Panc1 (cell line): ENCODE results near the gene ATRAID. TPM values are rescaled to one million over a fixed set of nuclear protein-coding genes. Genes with fewer than 3 reads are reported as not detected.

Experiments used
- ATAC-seq: fragments of 200-7000 bp; cut with Tn5 transposase; 2 replicates; pipeline ENCODE4 v1.9.1; 2020; ENCODE audit warnings: mild to moderate bottlenecking, moderate library complexity
- BruUV-seq: library from RNA; stranded (reverse); fragments of 400-500 nt; replicated peaks from 2 replicates; lab custom pipeline; 2021; lab: Mats Ljungman, UMichigan
- CTCF ChIA-PET: fragments of 300-600 bp; sonication (Branson Sonifier 250); formaldehyde crosslinking; loops from one replicate; lab custom pipeline; 2022; ENCODE audit warnings: antibody characterized with exemption; lab: Charles Lee
- POLR2A ChIA-PET: fragments of 300-600 bp; sonication (Branson Sonifier 250); formaldehyde crosslinking; loops from one replicate; lab custom pipeline; 2022; ENCODE audit warnings: antibody characterized with exemption; lab: Charles Lee
- DNase-seq: peaks from one replicate; pipeline ENCODE4 v3.0.0-alpha.2; 2010; ENCODE audit warnings: low read depth, low spot score
- H3K27ac ChIP-seq: 2 replicates; pipeline ENCODE4 v1.5.1; 2011; ENCODE audit warnings: mild to moderate bottlenecking, low read length, inconsistent platforms
- H3K27me3 ChIP-seq: fragments of 200-500 bp; sonication (Bioruptor generic); 2 replicates; pipeline ENCODE4 v1.6.0; 2014; ENCODE audit warnings: low read length, inconsistent platforms; ENCODE audit not compliant: control insufficient read depth, insufficient read depth
- H3K36me3 ChIP-seq: fragments of 200-500 bp; sonication (Bioruptor generic); 2 replicates; pipeline ENCODE4 v1.5.1; 2014; ENCODE audit warnings: inconsistent platforms, mild to moderate bottlenecking, low read length, moderate library complexity; ENCODE audit not compliant: control insufficient read depth, insufficient read depth
- H3K4me1 ChIP-seq: 2 replicates; pipeline ENCODE4 v1.5.1; 2011; ENCODE audit warnings: inconsistent platforms, mild to moderate bottlenecking, low read length, moderate library complexity; ENCODE audit not compliant: control insufficient read depth, insufficient read depth
- H3K4me3 ChIP-seq, 2 experiments: 2 replicates each; pipeline ENCODE4 v1.5.1; 2011 to 2012; ENCODE audit warnings: low read depth in 2 of 2, low read length in 2 of 2, mild to moderate bottlenecking in 2 of 2, inconsistent platforms in 1 of 2, moderate library complexity in 1 of 2
- H3K9me3 ChIP-seq: fragments of 200-500 bp; sonication (Bioruptor generic); 2 replicates; pipeline ENCODE4 v1.5.1; 2014; ENCODE audit warnings: low read depth, mild to moderate bottlenecking, inconsistent platforms, low read length, moderate library complexity; ENCODE audit not compliant: control insufficient read depth, insufficient read depth
- CTCF ChIP-seq: fragments of 450-650 bp; IDR thresholded peaks from 2 replicates; pipeline ENCODE4 v1.5.1; 2017; ENCODE audit warnings: mild to moderate bottlenecking
- POLR2AphosphoS5 ChIP-seq: IDR thresholded peaks from 2 replicates; pipeline ENCODE4 v1.6.1; 2012; ENCODE audit warnings: mild to moderate bottlenecking, low read depth, low read length, moderate library complexity
- REST ChIP-seq, 2 experiments: IDR thresholded peaks; 2 replicates each; pipeline ENCODE4 v1.6.1; 2011 to 2012; ENCODE audit warnings: low read depth in 2 of 2, control low read depth in 1 of 2, low read length in 1 of 2, mild to moderate bottlenecking in 1 of 2, moderate library complexity in 1 of 2; ENCODE audit not compliant: insufficient read depth in 1 of 2
- SIN3A ChIP-seq: IDR thresholded peaks from 2 replicates; pipeline ENCODE4 v1.6.1; 2012; ENCODE audit warnings: low read depth, mild to moderate bottlenecking, low read length, moderate library complexity, borderline replicate concordance; ENCODE audit not compliant: insufficient read depth
- TCF7L2 ChIP-seq: IDR thresholded peaks from 2 replicates; pipeline ENCODE4 v1.6.1; 2011; ENCODE audit warnings: mild to moderate bottlenecking, low read depth, low read length, inconsistent platforms
- in situ Hi-C: cut with HindIII; loops from 2 replicates; pipeline ENCODE4 v1.10.0; 2016; ENCODE audit warnings: low sequenced_read_pairs, low pct_unique_long_range_greater_than_20kb
- intact Hi-C: fragments of 100-400 bp; cut with micrococcal nuclease; formaldehyde crosslinking; loops from one replicate; pipeline ENCODE4 v1.10.0; 2022; ENCODE audit not compliant: unreplicated experiment
- total RNA-seq: library from RNA; stranded (reverse); gene quantifications from one replicate; pipeline ENCODE4 v1.2.1, GENCODE V29; 2021; ENCODE audit not compliant: unreplicated experiment

The ATRAID gene
- total RNA-seq, 1 experiment from 2014 or later, result 111 TPM

GRCh38 chr2:27236626-27237025 lies 24.8 kb downstream of the ATRAID start:
- no peaks in the 10 kb centered on the region for H3K9me3 ChIP-seq
- no peaks in the 10 kb centered on the region for H3K27me3 ChIP-seq
- in situ Hi-C loops, result no loop called here
- no TSS peak for BruUV-seq
- ChIA-PET CTCF (no interaction called here), POLR2A (no interaction called here)
- no peaks in the 10 kb centered on the region for H3K4me1 ChIP-seq
- H3K36me3 ChIP-seq, result peaks cover 44% of the 10 kb centered on the region
- no peak for ATAC-seq
- TF ChIP-seq CTCF, result no peak
- no peak for TF ChIP-seq POLR2AphosphoS5
- no peak overlapping the region for H3K4me3 ChIP-seq
- intact Hi-C loops, result no loop called here
- no peak overlapping the region for H3K27ac ChIP-seq
- no peak for DNase-seq

GRCh38 chr2:27237341-27237945 lies 25.6 kb downstream of the ATRAID start:
- ATAC-seq (no peak), DNase-seq (no peak)
- TF ChIP-seq CTCF (no peak), POLR2AphosphoS5 (no peak), TCF7L2 (no peak), REST (IDR thresholded peaks at IDR 0.05; ENCODE audit: insufficient read depth in 1 of 2, low read depth in 2 of 2, low read length in 1 of 2) (no peak), SIN3A (no peak)
- no peaks in the 10 kb centered on the region for H3K9me3 ChIP-seq
- CTCF ChIA-PET, result no interaction called here
- H3K27ac ChIP-seq, result no peak overlapping the region
- no TSS peak for BruUV-seq
- H3K4me3 ChIP-seq, result no peak overlapping the region
- intact Hi-C loops (no loop called here), in situ Hi-C loops (no loop called here)
- no peaks in the 10 kb centered on the region for H3K4me1 ChIP-seq
- H3K36me3 ChIP-seq, result peaks cover 39% of the 10 kb centered on the region
- H3K27me3 ChIP-seq, result no peaks in the 10 kb centered on the region
- POLR2A ChIA-PET, result no interaction called here
